K562 (cell line): ENCODE measurements around the gene FAAP100. TPM values are rescaled to one million over a fixed set of nuclear protein-coding genes. Genes with fewer than 3 reads are reported as not detected.

Experiments
- CBX2 ChIP-seq: fragments of 200-600 bp; sonication (generic); IDR thresholded peaks from one replicate; pipeline ENCODE4 v1.6.1; 2012; ENCODE audit warnings: mild to moderate bottlenecking, low read length, inconsistent platforms; ENCODE audit not compliant: insufficient read depth, poor library complexity, severe bottlenecking
- ZNF57 ChIP-seq: fragments of 450-650 bp; formaldehyde crosslinking; IDR thresholded peaks from 2 replicates; pipeline ENCODE4 v1.4.0; 2020; ENCODE audit warnings: mild to moderate bottlenecking, moderate library complexity
- ZNF766 ChIP-seq: fragments of 200-800 bp; sonication (Bioruptor generic); conservative IDR thresholded peaks from 2 replicates; pipeline ENCODE4 v1.6.1; 2016; ENCODE audit warnings: missing genetic modification characterization, missing compliant biosample characterization
- polyA plus RNA-seq, 8 experiments: library from polyadenylated mRNA; depleted of rRNA in 4 of 8; stranded (reverse) in 5 of 8; unstranded in 3 of 8; fragments of >200 nt; fragmentation: Nextera tagmentation in 2 of 8; fragmentation: Illumina TruSeq in 1 of 8; extraction: Ambion mirVana in 2 of 8; extraction: Trizol in 1 of 8; gene quantifications; 2 replicates each; pipeline versions ENCODE4 v1.2.1 to v1.2.3, GENCODE V29; 2011 to 2014; ENCODE audit warnings: inconsistent platforms in 1 of 8, missing spikeins in 1 of 8
- total RNA-seq, 7 experiments: library from RNA; depleted of rRNA in 6 of 7; stranded (reverse); fragments of >200 nt in 6 of 7; fragmentation: Illumina TruSeq in 2 of 7; extraction: Trizol in 2 of 7; gene quantifications; 2 replicates each; pipeline versions ENCODE4 v1.2.1 to v1.2.3, GENCODE V29; 2011 to 2021; ENCODE audit warnings: low replicate concordance in 1 of 7
- TF ChIP-seq, protein P1 (sequence below), 2 experiments: fragments of 450-650 bp in 1 of 2; sonication (generic) in 1 of 2; formaldehyde crosslinking in 1 of 2; IDR thresholded peaks in 1 of 2; conservative IDR thresholded peaks in 1 of 2; 2 replicates each; pipeline versions ENCODE4 v1.6.1 to v1.8.1; 2016 to 2023; ENCODE audit warnings: mild to moderate bottlenecking in 2 of 2, moderate library complexity in 2 of 2, inconsistent platforms in 1 of 2, missing genetic modification reagents in 1 of 2
- TF ChIP-seq, protein P2 (sequence below): fragments of 200-400 bp; formaldehyde crosslinking; IDR thresholded peaks from 2 replicates; pipeline ENCODE4 v1.6.1; 2017; ENCODE audit warnings: mild to moderate bottlenecking, low read depth, low read length, moderate library complexity
- TF ChIP-seq, protein P3 (sequence below): sonication (generic); formaldehyde crosslinking; IDR thresholded peaks from 2 replicates; pipeline ENCODE4 v1.8.0; 2022; ENCODE audit warnings: missing genetic modification reagents, mild to moderate bottlenecking, borderline replicate concordance
- TF ChIP-seq, protein P4 (sequence below): fragments of 250-450 bp; sonication (Bioruptor Pico); IDR thresholded peaks from 2 replicates; pipeline ENCODE4 v1.5.0; 2021; ENCODE audit warnings: mild to moderate bottlenecking, moderate library complexity

Gene FAAP100
- total and polyA plus RNA-seq, 9 of the 15 experiments (the other 6 are each of a cell fraction or from before 2014, with no cell fraction given) = 0.31 to 51.2 (median 12.6) TPM

DNA sequence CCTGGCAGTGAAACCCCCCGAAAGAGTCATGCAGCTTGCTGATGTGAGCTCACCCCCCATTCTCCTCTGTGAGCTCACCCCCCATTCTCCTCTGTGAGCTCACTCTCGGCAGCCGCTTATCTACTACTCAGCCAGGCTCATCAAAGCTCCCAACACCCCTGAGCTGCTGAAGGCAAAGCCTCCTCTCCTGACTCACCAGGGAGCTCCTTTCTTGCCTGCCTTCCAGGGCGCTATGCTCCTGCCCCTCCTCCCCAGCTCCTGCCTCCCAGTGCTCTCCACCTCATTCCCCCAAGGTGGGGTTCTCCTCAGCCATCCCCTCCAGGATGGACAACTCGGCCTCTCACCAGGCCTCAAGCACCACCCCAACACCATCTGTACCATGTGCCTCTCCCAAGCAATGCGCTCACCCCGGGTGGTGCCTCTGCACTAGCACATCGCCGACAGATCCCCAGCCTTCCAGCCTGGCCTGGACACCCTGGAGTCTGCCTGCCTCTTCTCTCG, 27.7 kb upstream of the FAAP100 start (continued):
- TF ChIP-seq, protein P1, sequence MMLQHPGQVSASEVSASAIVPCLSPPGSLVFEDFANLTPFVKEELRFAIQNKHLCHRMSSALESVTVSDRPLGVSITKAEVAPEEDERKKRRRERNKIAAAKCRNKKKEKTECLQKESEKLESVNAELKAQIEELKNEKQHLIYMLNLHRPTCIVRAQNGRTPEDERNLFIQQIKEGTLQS (IDR thresholded peaks at IDR 0.05) = 0 out of 2 replicates have a peak, but pooled peaks have one; percentile 11
- TF ChIP-seq, protein P1 (CRISPR knock-in tag; conservative IDR thresholded peaks at IDR 0.05) = no peak
- TF ChIP-seq, protein P2, sequence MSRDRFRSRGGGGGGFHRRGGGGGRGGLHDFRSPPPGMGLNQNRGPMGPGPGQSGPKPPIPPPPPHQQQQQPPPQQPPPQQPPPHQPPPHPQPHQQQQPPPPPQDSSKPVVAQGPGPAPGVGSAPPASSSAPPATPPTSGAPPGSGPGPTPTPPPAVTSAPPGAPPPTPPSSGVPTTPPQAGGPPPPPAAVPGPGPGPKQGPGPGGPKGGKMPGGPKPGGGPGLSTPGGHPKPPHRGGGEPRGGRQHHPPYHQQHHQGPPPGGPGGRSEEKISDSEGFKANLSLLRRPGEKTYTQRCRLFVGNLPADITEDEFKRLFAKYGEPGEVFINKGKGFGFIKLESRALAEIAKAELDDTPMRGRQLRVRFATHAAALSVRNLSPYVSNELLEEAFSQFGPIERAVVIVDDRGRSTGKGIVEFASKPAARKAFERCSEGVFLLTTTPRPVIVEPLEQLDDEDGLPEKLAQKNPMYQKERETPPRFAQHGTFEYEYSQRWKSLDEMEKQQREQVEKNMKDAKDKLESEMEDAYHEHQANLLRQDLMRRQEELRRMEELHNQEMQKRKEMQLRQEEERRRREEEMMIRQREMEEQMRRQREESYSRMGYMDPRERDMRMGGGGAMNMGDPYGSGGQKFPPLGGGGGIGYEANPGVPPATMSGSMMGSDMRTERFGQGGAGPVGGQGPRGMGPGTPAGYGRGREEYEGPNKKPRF = no peak
- TF ChIP-seq, protein P3, sequence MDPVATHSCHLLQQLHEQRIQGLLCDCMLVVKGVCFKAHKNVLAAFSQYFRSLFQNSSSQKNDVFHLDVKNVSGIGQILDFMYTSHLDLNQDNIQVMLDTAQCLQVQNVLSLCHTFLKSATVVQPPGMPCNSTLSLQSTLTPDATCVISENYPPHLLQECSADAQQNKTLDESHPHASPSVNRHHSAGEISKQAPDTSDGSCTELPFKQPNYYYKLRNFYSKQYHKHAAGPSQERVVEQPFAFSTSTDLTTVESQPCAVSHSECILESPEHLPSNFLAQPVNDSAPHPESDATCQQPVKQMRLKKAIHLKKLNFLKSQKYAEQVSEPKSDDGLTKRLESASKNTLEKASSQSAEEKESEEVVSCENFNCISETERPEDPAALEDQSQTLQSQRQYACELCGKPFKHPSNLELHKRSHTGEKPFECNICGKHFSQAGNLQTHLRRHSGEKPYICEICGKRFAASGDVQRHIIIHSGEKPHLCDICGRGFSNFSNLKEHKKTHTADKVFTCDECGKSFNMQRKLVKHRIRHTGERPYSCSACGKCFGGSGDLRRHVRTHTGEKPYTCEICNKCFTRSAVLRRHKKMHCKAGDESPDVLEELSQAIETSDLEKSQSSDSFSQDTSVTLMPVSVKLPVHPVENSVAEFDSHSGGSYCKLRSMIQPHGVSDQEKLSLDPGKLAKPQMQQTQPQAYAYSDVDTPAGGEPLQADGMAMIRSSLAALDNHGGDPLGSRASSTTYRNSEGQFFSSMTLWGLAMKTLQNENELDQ = no peak
- TF ChIP-seq, protein P4, sequence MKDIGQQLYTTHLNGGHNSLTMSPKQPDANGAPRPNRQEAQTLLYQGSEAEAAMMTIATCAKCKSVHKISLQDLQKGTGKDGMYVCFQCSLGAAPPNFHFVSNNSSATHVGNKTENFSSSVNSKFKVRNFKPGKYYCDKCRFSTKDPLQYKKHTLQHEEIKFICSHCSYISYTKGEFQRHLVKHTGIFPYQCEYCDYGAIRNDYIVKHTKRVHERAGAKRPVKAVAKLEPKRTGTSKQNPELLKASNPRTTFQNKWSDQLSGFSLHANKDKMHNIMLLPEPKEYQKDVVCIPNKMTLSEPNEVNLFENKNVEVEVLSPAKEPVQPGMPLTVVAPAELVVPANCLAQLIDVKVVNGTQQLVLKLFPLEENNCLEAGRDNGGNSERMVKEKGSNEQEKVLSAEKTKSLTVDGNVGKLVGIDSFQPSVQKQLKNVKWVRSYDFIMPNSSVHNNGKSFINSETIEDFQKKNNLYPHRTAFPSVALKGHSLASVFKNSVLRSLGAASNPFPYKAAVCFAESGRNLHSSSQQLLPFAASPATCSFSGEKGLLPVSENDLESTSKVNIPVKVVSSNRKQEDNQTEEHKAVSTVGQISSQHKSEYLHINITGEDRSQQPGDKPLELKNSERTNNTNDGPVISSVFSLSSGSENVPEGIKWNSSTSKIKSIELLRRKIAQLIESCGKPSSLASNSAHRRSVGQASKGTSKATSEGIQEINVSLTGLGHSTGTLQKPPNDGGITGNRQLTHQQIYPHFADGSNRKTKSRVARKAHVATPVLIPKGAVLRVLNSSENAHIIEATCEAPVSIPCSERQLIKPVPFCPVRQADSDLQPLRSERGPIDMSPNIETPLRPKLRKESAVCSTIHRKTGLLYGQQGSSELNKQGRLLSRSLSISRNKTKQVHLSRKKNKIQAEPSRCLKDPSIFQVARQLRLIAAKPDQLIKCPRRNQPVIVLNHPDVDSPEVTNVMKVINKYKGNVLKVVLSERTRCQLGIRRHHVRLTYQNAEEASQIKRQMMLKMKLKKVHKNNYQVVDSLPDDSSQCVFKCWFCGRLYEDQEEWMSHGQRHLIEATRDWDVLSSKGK (CRISPR knock-in tag) = no peak
- TF ChIP-seq ZNF766 (CRISPR knock-in tag) (no peak), ZNF57 (CRISPR knock-in tag) (no peak), CBX2 (no peak)
